HCT116 (cell line): Measurements from ENCODE around the gene SYNJ1. TPM values are rescaled to one million over a fixed set of nuclear protein-coding genes. Genes with fewer than 3 reads are reported as not detected.

Source experiments
- total RNA-seq: library from RNA; stranded (reverse); gene quantifications from one replicate; pipeline ENCODE4 v1.2.1, GENCODE V29; 2021; ENCODE audit not compliant: unreplicated experiment

SYNJ1 gene
- total RNA-seq, 1 experiment from 2014 or later = 7.2 TPM

Other genes starting within 250 kb of the SYNJ1 start
- gene TCP10L, start 142.5 kb downstream of the SYNJ1 start, total RNA-seq = 0.07 TPM
- gene CFAP298, start 115.6 kb downstream of the SYNJ1 start, total RNA-seq = 58.2 TPM
- 64.9 TPM for gene PAXBP1, start 43.7 kb upstream of the SYNJ1 start, total RNA-seq